HCT116 (cell line): ENCODE data around the gene TCF20. TPM values are rescaled to one million over a fixed set of nuclear protein-coding genes. Genes with fewer than 3 reads are reported as not detected.

Source experiments
- ATAC-seq: fragments of 200-7000 bp; cut with Tn5 transposase; 2 replicates; pipeline ENCODE4 v1.9.1; 2020; ENCODE audit warnings: mild to moderate bottlenecking, moderate library complexity
- BruUV-seq: library from RNA; stranded (reverse); fragments of 400-500 nt; replicated peaks from 2 replicates; lab custom pipeline; 2021; lab: Mats Ljungman, UMichigan
- CTCF ChIA-PET: fragments of 300-600 bp; sonication (Branson Sonifier 250); formaldehyde crosslinking; loops from one replicate; lab custom pipeline; 2021; ENCODE audit warnings: antibody characterized with exemption; lab: Charles Lee
- POLR2A ChIA-PET: fragments of 300-600, 350-600 bp; sonication (Branson Sonifier 250); formaldehyde crosslinking; loops from one replicate; lab custom pipeline; 2021; ENCODE audit warnings: antibody characterized with exemption; lab: Charles Lee
- RAD21 ChIA-PET, 2 experiments: fragments of 300-600 bp; sonication (Branson Sonifier 250); formaldehyde crosslinking; loops; one replicate each; lab custom pipeline; 2023; ENCODE audit warnings: low total read pairs in 2 of 2; ENCODE audit not compliant: uncharacterized antibody in 2 of 2, unreplicated experiment in 2 of 2, low non-redundant PET in 1 of 2; lab: Charles Lee
- DNase-seq: peaks from one replicate; pipeline ENCODE4 v3.0.0-alpha.2; 2010; ENCODE audit warnings: low read depth, low spot score
- H2AFZ ChIP-seq: fragments of 200-600 bp; shearing (Covaris generic), sonication (generic); 2 replicates; pipeline ENCODE4 v1.6.1; 2017; ENCODE audit warnings: low read depth, mixed run types, mixed read lengths, antibody characterized with exemption, low read length; ENCODE audit not compliant: poor library complexity, severe bottlenecking
- H3K27ac ChIP-seq: 2 replicates; pipeline ENCODE4 v1.5.1; 2012; ENCODE audit warnings: low read depth, low read length
- H3K27me3 ChIP-seq: fragments of 200-600 bp; sonication (generic); 2 replicates; pipeline ENCODE4 v1.6.1; 2016; ENCODE audit warnings: mixed run types, low read length, mixed read lengths; ENCODE audit not compliant: insufficient read depth
- H3K36me3 ChIP-seq, 2 experiments: fragments of 200-500 bp in 1 of 2; fragments of 200-600 bp in 1 of 2; sonication (Bioruptor generic) in 1 of 2; sonication (generic) in 1 of 2; 2 replicates each; pipeline versions ENCODE4 v1.5.1 to v1.6.1; 2014 to 2016; ENCODE audit warnings: low read length in 2 of 2, inconsistent platforms in 1 of 2, mixed read lengths in 1 of 2, mixed run types in 1 of 2; ENCODE audit not compliant: insufficient read depth in 2 of 2, control insufficient read depth in 1 of 2
- H3K4me1 ChIP-seq, 2 experiments: fragments of 200-600 bp in 1 of 2; sonication (generic) in 1 of 2; 2 replicates each; pipeline versions ENCODE4 v1.5.1 to v1.6.1; 2012 to 2017; ENCODE audit warnings: low read length in 2 of 2, inconsistent platforms in 1 of 2, mild to moderate bottlenecking in 1 of 2, mixed read lengths in 1 of 2, mixed run types in 1 of 2, moderate library complexity in 1 of 2; ENCODE audit not compliant: insufficient read depth in 2 of 2, control insufficient read depth in 1 of 2
- H3K4me2 ChIP-seq: fragments of 200-600 bp; sonication (generic); 2 replicates; pipeline ENCODE4 v1.6.1; 2017; ENCODE audit warnings: mixed run types, low read length, mixed read lengths
- H3K4me3 ChIP-seq, 2 experiments: fragments of 200-600 bp in 1 of 2; sonication (generic) in 1 of 2; replicated peaks in 1 of 2; 2 replicates each; pipeline ENCODE4 v1.5.1; 2011 to 2016; ENCODE audit warnings: low read length in 2 of 2, control low read depth in 1 of 2, low read depth in 1 of 2, mild to moderate bottlenecking in 1 of 2, mixed read lengths in 1 of 2, mixed run types in 1 of 2
- H3K79me2 ChIP-seq: fragments of 200-600 bp; sonication (generic); 2 replicates; pipeline ENCODE4 v1.6.1; 2017; ENCODE audit warnings: mild to moderate bottlenecking, mixed run types, low read length, moderate library complexity, mixed read lengths; ENCODE audit not compliant: insufficient read depth
- H3K9ac ChIP-seq: fragments of 200-600 bp; sonication (generic); 2 replicates; pipeline ENCODE4 v1.6.1; 2016; ENCODE audit warnings: low read length, mixed read lengths
- H3K9me2 ChIP-seq: fragments of 200-600 bp; sonication (generic), shearing (Covaris generic); 2 replicates; pipeline ENCODE4 v1.6.1; 2017; ENCODE audit warnings: mixed run types, mild to moderate bottlenecking, moderate library complexity; ENCODE audit not compliant: insufficient read depth
- H3K9me3 ChIP-seq, 2 experiments: fragments of 200-500 bp in 1 of 2; fragments of 200-600 bp in 1 of 2; sonication (Bioruptor generic) in 1 of 2; sonication (generic) in 1 of 2; 2 replicates each; pipeline ENCODE4 v1.6.1; 2014 to 2017; ENCODE audit warnings: low read length in 2 of 2, mixed read lengths in 2 of 2, inconsistent platforms in 1 of 2, low read depth in 1 of 2, mild to moderate bottlenecking in 1 of 2, mixed run types in 1 of 2, moderate library complexity in 1 of 2; ENCODE audit not compliant: control insufficient read depth in 1 of 2, insufficient read depth in 1 of 2
- H4K20me1 ChIP-seq: fragments of 200-600 bp; sonication (generic), shearing (Covaris generic); 2 replicates; pipeline ENCODE4 v1.6.1; 2017; ENCODE audit warnings: mixed run types, mild to moderate bottlenecking, moderate library complexity; ENCODE audit not compliant: insufficient read depth
- CEBPB ChIP-seq: IDR thresholded peaks from 2 replicates; pipeline ENCODE4 v1.6.1; 2012; ENCODE audit warnings: low read depth
- EZH2 ChIP-seq: fragments of 200-600 bp; sonication (generic); IDR thresholded peaks from 2 replicates; pipeline ENCODE4 v1.6.1; 2017; ENCODE audit warnings: antibody characterized with exemption, mixed run types
- FOSL1 ChIP-seq: IDR thresholded peaks from 2 replicates; pipeline ENCODE4 v1.6.1; 2012; ENCODE audit warnings: low read depth
- TCF7L2 ChIP-seq: IDR thresholded peaks from 2 replicates; pipeline ENCODE4 v1.7.0; 2011; ENCODE audit warnings: borderline replicate concordance, inconsistent platforms; ENCODE audit not compliant: insufficient read depth, insufficient read length; ENCODE audit errors: extremely low read depth
- YY1 ChIP-seq: IDR thresholded peaks from 2 replicates; pipeline ENCODE4 v1.6.1; 2011; ENCODE audit warnings: low read length, low read depth, moderate library complexity, mild to moderate bottlenecking; ENCODE audit not compliant: insufficient replicate concordance; ENCODE audit errors: extremely low read depth
- intact Hi-C: fragments of 100-400 bp; cut with micrococcal nuclease; formaldehyde crosslinking; loops from 2 replicates; pipeline ENCODE4 v1.10.0; 2022
- total RNA-seq: library from RNA; stranded (reverse); gene quantifications from one replicate; pipeline ENCODE4 v1.2.1, GENCODE V29; 2021; ENCODE audit not compliant: unreplicated experiment
- TF ChIP-seq, protein P1 (sequence below): IDR thresholded peaks from 2 replicates; pipeline ENCODE4 v1.6.1; 2011; ENCODE audit warnings: mild to moderate bottlenecking, low read length, moderate library complexity; ENCODE audit not compliant: insufficient replicate concordance; ENCODE audit errors: extremely low read depth
- TF ChIP-seq, protein P2 (sequence below): IDR thresholded peaks from 2 replicates; pipeline ENCODE4 v1.6.1; 2012; ENCODE audit warnings: low read depth
- TF ChIP-seq, protein P3 (sequence below), 3 experiments: fragments of 200-600 bp in 1 of 3; sonication (generic) in 1 of 3; IDR thresholded peaks in 2 of 3; conservative IDR thresholded peaks in 1 of 3; 2 replicates each; pipeline ENCODE4 v1.5.1; 2012 to 2017; ENCODE audit warnings: low read depth in 2 of 3, low read length in 2 of 3, antibody characterized with exemption in 1 of 3, borderline replicate concordance in 1 of 3, control low read depth in 1 of 3, mild to moderate bottlenecking in 1 of 3, mixed read lengths in 1 of 3, mixed run types in 1 of 3, moderate library complexity in 1 of 3; ENCODE audit not compliant: insufficient read depth in 1 of 3

TCF20 gene
- total RNA-seq, 1 experiment from 2014 or later: 66.7 TPM

DNA sequence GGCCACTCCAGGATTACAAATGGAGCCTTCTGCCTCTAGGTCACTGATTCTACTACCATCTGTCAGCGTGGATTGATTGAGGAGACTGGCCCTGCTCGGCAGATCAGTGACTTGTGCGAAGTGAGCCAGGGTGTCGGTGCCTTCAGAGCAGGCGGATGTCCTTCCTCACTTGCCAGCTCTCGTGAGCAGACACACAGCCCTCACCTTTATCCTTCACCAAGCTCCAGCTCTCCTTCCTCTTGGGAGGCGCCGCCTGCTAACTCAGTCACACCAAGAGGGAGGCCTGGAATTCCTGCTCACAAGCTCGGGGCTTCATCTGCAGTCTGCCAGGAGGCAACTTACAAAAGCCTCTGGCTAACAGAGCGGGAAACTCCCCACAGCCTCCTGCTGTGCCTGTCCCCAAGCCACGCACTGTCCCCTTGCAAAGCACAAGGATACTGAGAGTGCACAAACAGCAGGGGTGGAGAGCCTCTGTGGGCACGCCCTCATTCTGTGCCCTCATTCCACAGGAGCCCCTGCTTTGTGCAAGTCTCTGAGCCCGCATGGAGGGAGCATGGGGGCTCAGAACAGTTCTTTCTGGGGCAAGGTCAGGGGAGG lies 3.5 kb upstream of the TCF20 start (continued):
- TF ChIP-seq, protein P1, sequence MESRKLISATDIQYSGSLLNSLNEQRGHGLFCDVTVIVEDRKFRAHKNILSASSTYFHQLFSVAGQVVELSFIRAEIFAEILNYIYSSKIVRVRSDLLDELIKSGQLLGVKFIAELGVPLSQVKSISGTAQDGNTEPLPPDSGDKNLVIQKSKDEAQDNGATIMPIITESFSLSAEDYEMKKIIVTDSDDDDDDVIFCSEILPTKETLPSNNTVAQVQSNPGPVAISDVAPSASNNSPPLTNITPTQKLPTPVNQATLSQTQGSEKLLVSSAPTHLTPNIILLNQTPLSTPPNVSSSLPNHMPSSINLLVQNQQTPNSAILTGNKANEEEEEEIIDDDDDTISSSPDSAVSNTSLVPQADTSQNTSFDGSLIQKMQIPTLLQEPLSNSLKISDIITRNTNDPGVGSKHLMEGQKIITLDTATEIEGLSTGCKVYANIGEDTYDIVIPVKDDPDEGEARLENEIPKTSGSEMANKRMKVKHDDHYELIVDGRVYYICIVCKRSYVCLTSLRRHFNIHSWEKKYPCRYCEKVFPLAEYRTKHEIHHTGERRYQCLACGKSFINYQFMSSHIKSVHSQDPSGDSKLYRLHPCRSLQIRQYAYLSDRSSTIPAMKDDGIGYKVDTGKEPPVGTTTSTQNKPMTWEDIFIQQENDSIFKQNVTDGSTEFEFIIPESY: no peak
- TF ChIP-seq YY1 (no peak), EZH2 (no peak)

DNA sequence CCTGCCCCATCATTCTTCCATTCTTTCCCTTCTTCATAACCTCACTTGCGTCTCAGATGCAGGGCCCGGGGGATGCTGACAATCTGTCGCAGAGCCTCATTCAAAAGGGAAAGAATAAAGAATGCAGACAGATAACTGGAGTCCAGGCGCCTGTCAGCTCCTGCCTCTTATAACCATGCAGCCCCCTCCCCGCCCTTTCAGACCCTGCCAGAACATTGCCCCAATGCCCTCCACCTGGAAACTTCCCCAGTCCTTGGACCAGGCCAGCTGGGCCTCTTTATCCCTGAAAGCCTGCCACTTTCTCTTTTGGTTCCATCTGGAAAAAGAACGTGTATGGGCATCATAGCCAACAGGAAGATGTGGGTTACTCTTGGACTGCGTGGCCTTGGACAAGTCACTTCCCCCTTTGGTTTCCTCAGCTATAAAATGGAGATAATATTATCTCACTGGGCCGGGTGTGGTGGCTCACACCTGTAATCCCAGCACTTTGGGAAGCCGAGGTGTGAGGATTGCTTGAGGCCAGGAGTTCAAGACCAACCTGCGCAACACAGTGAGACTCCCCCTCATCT lies 2.1 kb upstream of the TCF20 start:
- Histone ChIP-seq H3K36me3 (0 out of 4 replicates have a peak, but pooled peaks cover 0 to 6% of the 10 kb centered on the region in 2 experiments), H3K9ac (no peak overlapping the region), H3K9me3 (no peaks in the 10 kb centered on the region), H3K4me3 (no peak overlapping the region), H3K27ac (no peak overlapping the region), H3K79me2 (peaks cover 32% of the 10 kb centered on the region), H4K20me1 (peaks cover 8% of the 10 kb centered on the region; the same call in 1 of the 2 replicates), H2AFZ (no peak overlapping the region), H3K9me2 (no peaks in the 10 kb centered on the region), H3K4me2 (no peak overlapping the region), H3K4me1 (peaks cover 9 to 19% of the 10 kb centered on the region in 2 experiments; a peak in 3 of 4 replicates), H3K27me3 (no peaks in the 10 kb centered on the region)
- no peak for ATAC-seq
- no TSS peak for BruUV-seq
- intact Hi-C loops: no loop called here
- ChIA-PET RAD21 (interaction anchor here in 1 of 2 experiments (0.7 kb wide), 1 partner anchor 128 kb away, joined by 6 read pairs; no protein-coding TSS in a partner anchor), CTCF (no interaction called here), POLR2A (no interaction called here)
- no peak for DNase-seq
- TF ChIP-seq, protein P2, sequence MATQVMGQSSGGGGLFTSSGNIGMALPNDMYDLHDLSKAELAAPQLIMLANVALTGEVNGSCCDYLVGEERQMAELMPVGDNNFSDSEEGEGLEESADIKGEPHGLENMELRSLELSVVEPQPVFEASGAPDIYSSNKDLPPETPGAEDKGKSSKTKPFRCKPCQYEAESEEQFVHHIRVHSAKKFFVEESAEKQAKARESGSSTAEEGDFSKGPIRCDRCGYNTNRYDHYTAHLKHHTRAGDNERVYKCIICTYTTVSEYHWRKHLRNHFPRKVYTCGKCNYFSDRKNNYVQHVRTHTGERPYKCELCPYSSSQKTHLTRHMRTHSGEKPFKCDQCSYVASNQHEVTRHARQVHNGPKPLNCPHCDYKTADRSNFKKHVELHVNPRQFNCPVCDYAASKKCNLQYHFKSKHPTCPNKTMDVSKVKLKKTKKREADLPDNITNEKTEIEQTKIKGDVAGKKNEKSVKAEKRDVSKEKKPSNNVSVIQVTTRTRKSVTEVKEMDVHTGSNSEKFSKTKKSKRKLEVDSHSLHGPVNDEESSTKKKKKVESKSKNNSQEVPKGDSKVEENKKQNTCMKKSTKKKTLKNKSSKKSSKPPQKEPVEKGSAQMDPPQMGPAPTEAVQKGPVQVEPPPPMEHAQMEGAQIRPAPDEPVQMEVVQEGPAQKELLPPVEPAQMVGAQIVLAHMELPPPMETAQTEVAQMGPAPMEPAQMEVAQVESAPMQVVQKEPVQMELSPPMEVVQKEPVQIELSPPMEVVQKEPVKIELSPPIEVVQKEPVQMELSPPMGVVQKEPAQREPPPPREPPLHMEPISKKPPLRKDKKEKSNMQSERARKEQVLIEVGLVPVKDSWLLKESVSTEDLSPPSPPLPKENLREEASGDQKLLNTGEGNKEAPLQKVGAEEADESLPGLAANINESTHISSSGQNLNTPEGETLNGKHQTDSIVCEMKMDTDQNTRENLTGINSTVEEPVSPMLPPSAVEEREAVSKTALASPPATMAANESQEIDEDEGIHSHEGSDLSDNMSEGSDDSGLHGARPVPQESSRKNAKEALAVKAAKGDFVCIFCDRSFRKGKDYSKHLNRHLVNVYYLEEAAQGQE: no peak
- TF ChIP-seq FOSL1 (no peak), TCF7L2 (no peak), CEBPB (no peak)
- TF ChIP-seq, protein P3, sequence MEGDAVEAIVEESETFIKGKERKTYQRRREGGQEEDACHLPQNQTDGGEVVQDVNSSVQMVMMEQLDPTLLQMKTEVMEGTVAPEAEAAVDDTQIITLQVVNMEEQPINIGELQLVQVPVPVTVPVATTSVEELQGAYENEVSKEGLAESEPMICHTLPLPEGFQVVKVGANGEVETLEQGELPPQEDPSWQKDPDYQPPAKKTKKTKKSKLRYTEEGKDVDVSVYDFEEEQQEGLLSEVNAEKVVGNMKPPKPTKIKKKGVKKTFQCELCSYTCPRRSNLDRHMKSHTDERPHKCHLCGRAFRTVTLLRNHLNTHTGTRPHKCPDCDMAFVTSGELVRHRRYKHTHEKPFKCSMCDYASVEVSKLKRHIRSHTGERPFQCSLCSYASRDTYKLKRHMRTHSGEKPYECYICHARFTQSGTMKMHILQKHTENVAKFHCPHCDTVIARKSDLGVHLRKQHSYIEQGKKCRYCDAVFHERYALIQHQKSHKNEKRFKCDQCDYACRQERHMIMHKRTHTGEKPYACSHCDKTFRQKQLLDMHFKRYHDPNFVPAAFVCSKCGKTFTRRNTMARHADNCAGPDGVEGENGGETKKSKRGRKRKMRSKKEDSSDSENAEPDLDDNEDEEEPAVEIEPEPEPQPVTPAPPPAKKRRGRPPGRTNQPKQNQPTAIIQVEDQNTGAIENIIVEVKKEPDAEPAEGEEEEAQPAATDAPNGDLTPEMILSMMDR (IDR thresholded peaks at IDR 0.05 in 2 of 3, conservative IDR thresholded peaks at IDR 0.05 in 1 of 3; ENCODE audit: borderline replicate concordance in 1 of 3, insufficient read depth in 1 of 3, low read depth in 2 of 3, low read length in 2 of 3): no peak
